HUES6 (cell line): Measurements from ENCODE around the gene INO80C.

Source experiments
- H3K27ac ChIP-seq: 2 replicates; pipeline ENCODE4 v1.7.0; 2013; ENCODE audit warnings: low read depth, mild to moderate bottlenecking, low read length, inconsistent platforms
- H3K27me3 ChIP-seq: 2 replicates; pipeline ENCODE4 v1.6.1; 2013; ENCODE audit warnings: low read length; ENCODE audit not compliant: control insufficient read depth, insufficient read depth
- H3K36me3 ChIP-seq: 2 replicates; pipeline ENCODE4 v1.6.1; 2013; ENCODE audit warnings: low read length; ENCODE audit not compliant: control insufficient read depth, insufficient read depth
- H3K4me1 ChIP-seq: 2 replicates; pipeline ENCODE4 v1.6.1; 2013; ENCODE audit warnings: low read length; ENCODE audit not compliant: control insufficient read depth, insufficient read depth
- H3K4me3 ChIP-seq: 2 replicates; pipeline ENCODE4 v1.5.1; 2013; ENCODE audit warnings: low read depth, low read length
- H3K9ac ChIP-seq: one replicate; pipeline ENCODE4 v1.6.1; 2013; ENCODE audit warnings: mild to moderate bottlenecking, low read length
- H3K9me3 ChIP-seq: 2 replicates; pipeline ENCODE4 v1.6.1; 2013; ENCODE audit warnings: low read depth, low read length; ENCODE audit not compliant: control insufficient read depth, insufficient read depth

The INO80C gene

GRCh38 chr18:35485852-35486251, 11.9 kb downstream of the INO80C start:
- Histone ChIP-seq H3K4me3 (0 out of 2 replicates have a peak overlapping the region, but pooled peaks have one; percentile 15), H3K27me3 (no peaks in the 10 kb centered on the region), H3K9me3 (no peaks in the 10 kb centered on the region), H3K36me3 (no peaks in the 10 kb centered on the region), H3K27ac (no peak overlapping the region), H3K4me1 (peaks cover 29% of the 10 kb centered on the region), H3K9ac (no peak overlapping the region)

GRCh38 chr18:35484034-35484433, 13.7 kb downstream of the INO80C start:
- Histone ChIP-seq H3K36me3 (no peaks in the 10 kb centered on the region), H3K9me3 (no peaks in the 10 kb centered on the region), H3K27ac (no peak overlapping the region), H3K4me1 (peaks cover 12% of the 10 kb centered on the region), H3K27me3 (no peaks in the 10 kb centered on the region), H3K4me3 (no peak overlapping the region), H3K9ac (no peak overlapping the region)

GRCh38 chr18:35481960-35482366, 15.8 kb downstream of the INO80C start:
- Histone ChIP-seq H3K36me3 (0 out of 2 replicates have a peak, but pooled peaks cover 2% of the 10 kb centered on the region), H3K27ac (no peak overlapping the region), H3K9me3 (no peaks in the 10 kb centered on the region), H3K9ac (no peak overlapping the region), H3K4me3 (no peak overlapping the region), H3K4me1 (0 out of 2 replicates have a peak, but pooled peaks cover 3% of the 10 kb centered on the region), H3K27me3 (no peaks in the 10 kb centered on the region)

- Histone ChIP-seq H3K4me3 (no peak overlapping the region), H3K4me1 (no peaks in the 10 kb centered on the region), H3K27me3 (no peaks in the 10 kb centered on the region), H3K36me3 (peaks cover 9% of the 10 kb centered on the region), H3K27ac (no peak overlapping the region), H3K9ac (no peak overlapping the region), H3K9me3 (no peaks in the 10 kb centered on the region)
Measured at GRCh38 chr18:35479911-35480586, 17.7 kb downstream of the INO80C start.

GRCh38 chr18:35478520-35479435, 19.0 kb downstream of the INO80C start:
- Histone ChIP-seq H3K4me3 (no peak overlapping the region), H3K9me3 (no peaks in the 10 kb centered on the region), H3K27ac (no peak overlapping the region), H3K4me1 (no peaks in the 10 kb centered on the region), H3K36me3 (peaks cover 12% of the 10 kb centered on the region), H3K9ac (no peak overlapping the region), H3K27me3 (no peaks in the 10 kb centered on the region)

GRCh38 chr18:35477974-35478373, 19.8 kb downstream of the INO80C start:
- H3K4me3 ChIP-seq, result no peak overlapping the region
- H3K27me3 ChIP-seq, result no peaks in the 10 kb centered on the region
- H3K27ac ChIP-seq, result no peak overlapping the region
- peaks cover 17% of the 10 kb centered on the region for H3K36me3 ChIP-seq
- no peaks in the 10 kb centered on the region for H3K4me1 ChIP-seq
- no peak overlapping the region for H3K9ac ChIP-seq
- no peaks in the 10 kb centered on the region for H3K9me3 ChIP-seq

- Histone ChIP-seq H3K27ac (no peak overlapping the region), H3K36me3 (peaks cover 21% of the 10 kb centered on the region), H3K9ac (no peak overlapping the region), H3K27me3 (no peaks in the 10 kb centered on the region), H3K9me3 (no peaks in the 10 kb centered on the region), H3K4me3 (no peak overlapping the region), H3K4me1 (no peaks in the 10 kb centered on the region)
Measured at GRCh38 chr18:35477497-35477896, 20.3 kb downstream of the INO80C start.

- Histone ChIP-seq H3K4me3 (no peak overlapping the region), H3K9ac (no peak overlapping the region), H3K36me3 (peaks cover 30% of the 10 kb centered on the region), H3K9me3 (no peaks in the 10 kb centered on the region), H3K27ac (no peak overlapping the region), H3K27me3 (no peaks in the 10 kb centered on the region), H3K4me1 (no peaks in the 10 kb centered on the region)
Measured at GRCh38 chr18:35474884-35475283, 22.9 kb downstream of the INO80C start.

GRCh38 chr18:35473562-35473961, 24.2 kb downstream of the INO80C start:
- H3K27ac ChIP-seq, result no peak overlapping the region
- H3K4me3 ChIP-seq, result no peak overlapping the region
- peaks cover 30% of the 10 kb centered on the region for H3K36me3 ChIP-seq
- no peaks in the 10 kb centered on the region for H3K4me1 ChIP-seq
- no peaks in the 10 kb centered on the region for H3K9me3 ChIP-seq
- H3K27me3 ChIP-seq, result no peaks in the 10 kb centered on the region
- H3K9ac ChIP-seq, result no peak overlapping the region

- Histone ChIP-seq H3K9me3 (no peaks in the 10 kb centered on the region), H3K4me3 (no peak overlapping the region), H3K9ac (no peak overlapping the region), H3K27ac (no peak overlapping the region), H3K36me3 (peaks cover 25% of the 10 kb centered on the region), H3K4me1 (no peaks in the 10 kb centered on the region), H3K27me3 (no peaks in the 10 kb centered on the region)
Measured at GRCh38 chr18:35470435-35470834, 27.3 kb downstream of the INO80C start.

- H3K4me3 ChIP-seq, result no peak overlapping the region
- H3K27ac ChIP-seq, result no peak overlapping the region
- H3K4me1 ChIP-seq, result no peaks in the 10 kb centered on the region
- H3K27me3 ChIP-seq, result no peaks in the 10 kb centered on the region
- peaks cover 24% of the 10 kb centered on the region for H3K36me3 ChIP-seq
- no peaks in the 10 kb centered on the region for H3K9me3 ChIP-seq
- no peak overlapping the region for H3K9ac ChIP-seq
Measured at GRCh38 chr18:35469725-35470124, 28.0 kb downstream of the INO80C start.
